Activated CD4-positive, alpha-beta T cell treated with anti-CD3 and anti-CD28 coated beads for 24 hours (primary cell): ENCODE measurements around the gene IMPG1.

Experiments
- DNase-seq, 2 donors: peaks; one replicate each; pipeline ENCODE4 v3.0.0-alpha.2; 2020; ENCODE audit warnings: low read depth in 2 of 2

IMPG1 gene

GRCh38 chr6:76072562-76072961, at the start of gene IMPG1:
Gene IMPG1, minus strand, starts transcription at chr6:76072662. Its CDS starts 174 bp downstream, at chr6:76072488.
- DNase-seq, result no peak

DNA sequence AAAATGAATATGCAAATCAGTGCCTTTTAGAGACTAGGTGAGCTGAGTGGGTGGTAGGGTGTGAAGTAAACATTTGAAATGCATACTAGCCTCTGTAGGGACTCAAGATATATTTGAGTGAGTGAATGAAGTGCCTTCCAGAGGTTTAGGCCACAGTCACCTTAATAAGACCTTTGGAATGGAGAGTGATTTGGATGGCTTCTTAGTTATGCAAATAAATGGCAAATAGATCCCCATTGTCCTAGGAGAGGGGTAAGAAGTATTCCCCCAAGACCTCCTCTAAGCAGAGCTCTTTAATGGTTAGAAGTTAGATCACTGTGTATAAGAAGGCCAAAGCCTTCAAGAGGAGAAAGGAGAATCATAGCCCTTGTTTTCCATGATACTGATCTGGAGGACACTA, 47.8 kb upstream of the IMPG1 start:
- DNase-seq, result no peak

DNA sequence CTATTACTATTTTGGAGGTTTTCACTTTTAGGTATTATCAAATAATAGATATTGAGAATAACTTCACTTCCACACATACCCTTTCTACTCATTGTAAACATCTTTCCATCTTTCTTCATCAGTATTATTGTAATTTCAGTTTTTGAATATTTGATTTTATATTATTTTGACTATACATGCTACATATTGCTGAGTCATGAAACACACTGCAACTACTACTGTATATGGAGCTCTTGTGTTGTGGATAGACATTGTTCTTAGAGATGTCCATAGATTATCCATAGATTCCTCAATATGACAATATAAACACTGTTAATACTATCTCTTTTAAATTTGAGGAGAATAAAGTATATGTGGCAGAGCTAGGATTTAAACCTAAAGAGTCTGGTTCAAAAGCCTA, 819 bp upstream of the IMPG1 start:
- DNase-seq, result no peak

- no peak for DNase-seq
Measured at GRCh38 chr6:76057469-76057868, 15.0 kb downstream of the IMPG1 start.

- no peak for DNase-seq
Measured at GRCh38 chr6:76052314-76052713, 20.1 kb downstream of the IMPG1 start.

DNA sequence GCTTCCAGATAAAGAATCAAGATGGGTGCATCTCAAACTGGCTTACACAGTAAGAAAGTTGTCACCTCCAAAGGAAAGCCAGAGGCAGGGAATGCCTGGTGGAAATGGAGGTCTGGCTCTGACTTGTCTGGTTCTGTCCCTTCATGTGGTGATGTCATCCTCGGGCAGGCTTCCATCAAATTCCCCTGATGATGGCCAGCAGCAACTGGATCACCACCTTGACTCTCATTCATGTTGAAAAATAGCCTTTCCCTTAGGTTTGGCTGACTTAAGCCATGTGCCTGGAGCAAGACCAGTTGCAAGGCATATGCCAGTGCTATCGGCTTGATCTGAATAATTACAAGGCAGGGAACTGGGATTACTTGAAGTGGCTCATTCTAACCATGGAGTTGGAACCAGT, 28.8 kb downstream of the IMPG1 start:
- no peak for DNase-seq

GRCh38 chr6:76035713-76036112, 36.7 kb downstream of the IMPG1 start:
- no peak for DNase-seq

DNA sequence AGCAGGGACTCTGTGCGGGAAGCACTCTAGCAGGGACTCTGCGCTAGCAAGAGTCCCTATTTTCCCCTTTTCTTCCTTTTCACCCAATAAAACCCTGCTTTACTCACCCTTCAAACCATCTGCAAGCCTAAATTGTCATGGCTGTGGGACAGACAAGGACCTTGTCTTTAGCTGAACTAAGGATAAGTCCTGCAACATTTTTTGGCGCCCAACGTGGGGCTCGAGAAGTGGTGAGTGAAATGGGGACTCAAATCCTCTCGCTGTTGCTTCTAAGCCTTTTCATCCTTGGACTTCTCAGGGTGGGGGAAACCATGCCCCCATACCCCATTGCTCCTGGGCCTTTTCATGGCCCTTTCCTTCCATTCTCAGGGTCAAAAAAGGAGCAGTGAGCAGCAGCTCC, 46.4 kb downstream of the IMPG1 start:
- DNase-seq, result no peak

GRCh38 chr6:76014626-76015530, 57.6 kb downstream of the IMPG1 start:
- no peak for DNase-seq

DNA sequence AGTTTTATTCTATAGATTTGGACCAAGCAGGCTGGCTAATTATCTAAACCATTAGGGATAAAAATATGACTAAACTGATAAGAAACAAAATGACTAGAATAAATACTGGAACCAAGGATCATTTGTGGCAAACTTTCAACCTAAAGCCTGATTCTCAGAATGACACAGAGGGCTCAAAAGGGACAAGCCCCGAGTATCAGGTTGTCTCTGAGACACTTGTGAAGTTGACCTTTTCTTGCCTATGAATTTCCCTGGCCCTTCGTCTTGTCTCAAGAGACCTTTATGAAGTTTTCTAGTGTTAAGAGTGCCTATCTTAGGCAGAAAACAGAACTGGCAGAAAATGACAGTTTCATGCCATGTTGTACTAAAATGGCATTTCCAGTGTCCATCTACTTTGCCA, 68.3 kb downstream of the IMPG1 start:
- DNase-seq, result no peak

DNA sequence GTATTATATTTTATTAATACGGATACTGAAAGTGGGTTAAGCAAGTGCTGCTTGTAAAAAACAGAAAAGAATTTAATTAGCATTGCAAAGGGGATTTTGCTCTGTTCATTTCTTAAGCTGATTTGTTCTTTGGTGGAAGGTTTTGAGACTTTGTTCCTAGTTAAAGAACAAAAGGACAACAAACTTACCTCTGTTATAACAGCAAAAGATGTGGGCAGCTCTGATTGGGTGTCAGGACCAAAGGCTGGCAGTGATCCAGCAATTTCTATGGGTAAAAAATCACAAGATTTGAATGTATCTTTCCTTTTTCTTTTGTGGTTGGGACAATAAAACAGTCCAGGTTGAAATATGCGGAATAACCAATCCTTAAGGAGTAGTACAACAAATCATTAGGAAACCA, 68.8 kb downstream of the IMPG1 start:
- DNase-seq, result no peak

DNA sequence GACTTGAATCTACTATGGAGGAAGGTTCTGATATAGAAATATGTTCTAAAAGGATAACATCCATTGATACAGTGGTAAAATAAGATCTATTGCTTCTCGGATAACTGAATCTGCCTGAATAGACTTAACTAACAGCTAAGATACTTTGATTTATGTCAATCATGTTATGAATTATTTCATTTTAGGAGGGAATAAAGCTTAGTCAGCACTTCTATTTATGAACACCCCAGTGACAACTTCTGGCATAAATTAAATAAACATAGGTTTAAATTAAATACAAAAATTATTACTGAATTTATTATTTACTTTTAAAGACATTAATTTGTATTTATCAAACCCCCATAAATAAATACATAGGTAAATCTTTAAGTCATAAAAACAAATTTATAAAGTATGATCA, 69.3 kb downstream of the IMPG1 start:
- DNase-seq, result no peak

GRCh38 chr6:76000629-76001028, 71.8 kb downstream of the IMPG1 start:
- no peak for DNase-seq

- no peak for DNase-seq
Measured at GRCh38 chr6:75997696-75998095, 74.8 kb downstream of the IMPG1 start.

GRCh38 chr6:75993236-75994162, 79.0 kb downstream of the IMPG1 start:
- DNase-seq, result no peak

DNA sequence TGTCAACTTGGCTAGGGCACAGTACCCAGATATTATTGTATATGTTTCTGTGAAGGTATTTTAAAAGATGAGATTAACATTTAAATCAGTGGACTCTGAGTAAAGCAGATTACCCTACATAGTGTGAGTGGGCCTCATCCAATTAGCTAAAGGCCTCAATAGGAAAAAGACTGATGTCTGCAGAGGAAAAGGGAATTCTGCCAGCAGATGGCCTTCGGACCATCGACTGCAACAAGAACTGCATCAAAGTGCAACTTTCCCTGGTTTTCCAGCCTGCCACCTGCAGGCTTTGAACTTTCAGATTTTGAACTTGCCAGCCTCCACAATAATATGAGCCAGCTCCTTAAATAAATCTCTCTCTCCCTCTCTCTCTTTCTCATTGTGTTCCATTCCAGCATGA, 80.5 kb downstream of the IMPG1 start:
- no peak for DNase-seq

- no peak for DNase-seq
Measured at GRCh38 chr6:75986935-75987334, 85.5 kb downstream of the IMPG1 start.

GRCh38 chr6:75975904-75976303, 96.6 kb downstream of the IMPG1 start:
- no peak for DNase-seq

- no peak for DNase-seq
Measured at GRCh38 chr6:75970093-75970492, 102.4 kb downstream of the IMPG1 start.

GRCh38 chr6:75968143-75968542, 104.3 kb downstream of the IMPG1 start:
- no peak for DNase-seq

DNA sequence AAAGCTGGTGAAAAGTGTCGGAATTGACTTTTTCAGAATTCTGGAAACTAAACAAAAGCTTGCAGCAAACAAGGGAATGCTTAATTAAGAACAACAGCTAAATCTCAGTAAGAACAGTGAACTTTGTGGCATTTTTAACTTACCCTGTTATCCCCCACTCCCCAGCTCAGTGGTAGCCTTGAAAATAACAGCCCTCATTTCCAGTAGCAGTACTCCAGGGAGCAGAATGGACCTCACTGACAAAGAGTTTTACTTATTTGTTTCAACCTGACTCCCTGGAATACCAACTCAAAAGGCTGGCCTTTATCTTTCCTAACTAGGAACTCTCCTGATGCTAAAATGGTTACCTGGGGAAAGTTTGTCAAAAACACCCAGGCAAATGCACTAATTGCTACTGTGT, 108.9 kb downstream of the IMPG1 start:
- no peak for DNase-seq

DNA sequence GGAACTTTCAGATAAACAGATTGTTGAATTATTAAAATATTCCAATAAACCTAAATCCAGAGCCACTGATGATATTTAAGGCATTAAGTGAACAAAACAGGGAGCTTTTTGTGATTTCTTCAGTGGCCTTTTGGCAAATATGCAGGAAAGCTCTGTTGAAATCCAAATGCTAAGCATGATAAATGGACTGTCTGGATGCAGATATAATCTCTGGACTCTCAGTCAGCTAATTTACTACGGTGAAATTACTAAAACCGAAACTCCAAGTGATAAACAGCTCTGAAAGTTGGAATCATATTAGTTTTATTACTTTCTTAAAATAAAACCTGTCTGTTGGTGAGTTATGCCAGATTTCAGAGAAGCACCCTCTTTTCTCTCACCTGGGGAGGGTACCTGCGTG, 120.3 kb downstream of the IMPG1 start:
- DNase-seq, result no peak

- no peak for DNase-seq
Measured at GRCh38 chr6:75947935-75948334, 124.5 kb downstream of the IMPG1 start.
